GM21360 (cell line): ENCODE data around the gene ACOX3.
"Not testable (repeated sequence)": the region's sequence is repeated elsewhere in the genome, so short reads cannot be mapped to it uniquely, and the experiment has no call there.

Experiments used
- ATAC-seq: cut with Tn5 transposase; IDR thresholded peaks from one replicate; pipeline ENCODE4 v1.9.1; 2021; ENCODE audit warnings: mild to moderate bottlenecking, moderate library complexity; ENCODE audit not compliant: unreplicated experiment

ACOX3 gene

GRCh38 chr4:8343967-8344331, 96.6 kb downstream of the ACOX3 start:
- no peak for ATAC-seq

GRCh38 chr4:8343262-8343966, 97.1 kb downstream of the ACOX3 start:
- ATAC-seq: no peak

- ATAC-seq: no peak
Observed at GRCh38 chr4:8342651-8343261, 97.8 kb downstream of the ACOX3 start.

GRCh38 chr4:8341691-8342090, 98.8 kb downstream of the ACOX3 start:
- no peak for ATAC-seq

GRCh38 chr4:8341281-8341680, 99.2 kb downstream of the ACOX3 start:
- ATAC-seq: not testable (repeated sequence)

- ATAC-seq: no peak
Observed at GRCh38 chr4:8340781-8341241, 99.7 kb downstream of the ACOX3 start.

GRCh38 chr4:8338351-8338961, 102.1 kb downstream of the ACOX3 start:
- no peak for ATAC-seq

- ATAC-seq: no peak
Observed at GRCh38 chr4:8336412-8337075, 104.0 kb downstream of the ACOX3 start.

GRCh38 chr4:8335848-8336247, 104.7 kb downstream of the ACOX3 start:
- no peak for ATAC-seq

GRCh38 chr4:8334786-8335460, 105.6 kb downstream of the ACOX3 start:
- no peak for ATAC-seq

GRCh38 chr4:8333726-8334460, 106.6 kb downstream of the ACOX3 start:
- no peak for ATAC-seq

GRCh38 chr4:8332891-8333331, 107.6 kb downstream of the ACOX3 start:
- no peak for ATAC-seq

GRCh38 chr4:8332038-8332857, 108.3 kb downstream of the ACOX3 start:
- no peak for ATAC-seq

- no peak for ATAC-seq
Observed at GRCh38 chr4:8331575-8331955, 109.0 kb downstream of the ACOX3 start.

- no peak for ATAC-seq
Observed at GRCh38 chr4:8330821-8331574, 109.5 kb downstream of the ACOX3 start.

- ATAC-seq: no peak
Observed at GRCh38 chr4:8329859-8330761, 110.4 kb downstream of the ACOX3 start.

GRCh38 chr4:8329560-8329858, 111.0 kb downstream of the ACOX3 start:
- ATAC-seq: no peak
